GM21381 (cell line): ENCODE measurements around the gene TIMM13.
"Not testable (repeated sequence)": the region's sequence is repeated elsewhere in the genome, so short reads cannot be mapped to it uniquely, and the experiment has no call there.

Experiments used
- ATAC-seq: cut with Tn5 transposase; IDR thresholded peaks from one replicate; pipeline ENCODE4 v1.9.1; 2021; ENCODE audit warnings: mild to moderate bottlenecking, moderate library complexity; ENCODE audit not compliant: unreplicated experiment

TIMM13 gene

GRCh38 chr19:2432131-2432848, 4.9 kb upstream of the TIMM13 start:
- no peak for ATAC-seq

GRCh38 chr19:2431318-2432055, 4.1 kb upstream of the TIMM13 start:
- ATAC-seq = no peak

- no peak for ATAC-seq
These were observed 2.6 kb upstream of the TIMM13 start for GRCh38 chr19:2429917-2430535.

- no peak for ATAC-seq
These were observed 1.6 kb upstream of the TIMM13 start for GRCh38 chr19:2428756-2429711.

GRCh38 chr19:2428321-2428690, 920 bp upstream of the TIMM13 start:
- no peak for ATAC-seq

GRCh38 chr19:2426611-2427428, 566 bp downstream of the TIMM13 start:
- ATAC-seq = peak; percentile 11

GRCh38 chr19:2425622-2426581, 1.5 kb downstream of the TIMM13 start:
- no peak for ATAC-seq

GRCh38 chr19:2424686-2425621, 2.4 kb downstream of the TIMM13 start:
- no peak for ATAC-seq

- ATAC-seq = no peak
These were observed 3.3 kb downstream of the TIMM13 start for GRCh38 chr19:2423915-2424685.

- ATAC-seq = no peak
These were observed 4.1 kb downstream of the TIMM13 start for GRCh38 chr19:2423071-2423914.

GRCh38 chr19:2421581-2422306, 5.6 kb downstream of the TIMM13 start:
- no peak for ATAC-seq

- no peak for ATAC-seq
These were observed 6.9 kb downstream of the TIMM13 start for GRCh38 chr19:2420490-2420889.

- ATAC-seq = no peak
These were observed 7.6 kb downstream of the TIMM13 start for GRCh38 chr19:2419754-2420153.

GRCh38 chr19:2417881-2418406, 9.4 kb downstream of the TIMM13 start:
- ATAC-seq = no peak

GRCh38 chr19:2417436-2417835, 9.9 kb downstream of the TIMM13 start:
- ATAC-seq = not testable (repeated sequence)
